Measurements from ENCODE around the gene PRPF31.

DNA sequence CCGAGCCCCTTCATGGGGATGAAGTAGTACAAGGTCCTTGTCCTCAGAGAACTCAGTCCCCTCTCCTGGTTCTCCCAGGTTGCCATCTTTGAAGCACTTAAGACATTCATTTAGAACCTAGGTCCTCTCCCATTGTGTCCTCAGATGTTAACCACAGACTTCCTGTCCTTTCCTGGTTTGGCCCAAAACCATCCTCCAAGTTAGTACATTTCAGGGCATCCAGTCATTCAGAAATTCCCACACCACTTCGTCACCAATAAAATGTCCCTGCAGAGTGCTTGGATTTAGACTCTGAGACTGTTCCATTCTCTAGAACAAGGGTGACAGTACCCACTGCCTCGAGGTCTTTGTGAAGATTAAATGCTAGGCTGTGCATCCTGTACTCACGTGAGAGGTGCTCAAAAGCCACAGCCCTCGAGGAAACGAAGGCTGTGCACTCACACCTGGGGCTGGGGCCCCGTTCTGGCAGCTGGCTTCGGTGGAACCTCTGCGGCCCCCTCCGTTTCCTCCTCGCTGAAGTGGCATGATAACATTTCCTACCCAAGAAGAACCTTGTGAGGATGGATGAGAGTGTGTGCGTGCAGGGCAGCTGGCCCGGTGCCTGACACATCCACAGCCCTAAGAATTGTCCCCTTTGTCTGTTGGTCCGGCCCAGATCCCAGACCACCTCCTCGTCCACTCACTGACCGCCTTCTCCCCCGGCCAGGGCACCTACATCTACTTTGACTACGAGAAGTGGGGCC is 39.2 kb downstream of the PRPF31 start:
- TF ChIP-seq POLR2AphosphoS5 (IDR thresholded peaks at IDR 0.05) = no peak
- TF ChIP-seq POLR2A (IDR thresholded peaks at IDR 0.05) = no peak
- no peak for TF ChIP-seq CTCF (IDR thresholded peaks at IDR 0.05)
- TF ChIP-seq EP300 (IDR thresholded peaks at IDR 0.05) = no peak
